ENCODE results near the gene ASTL.

ASTL gene

DNA sequence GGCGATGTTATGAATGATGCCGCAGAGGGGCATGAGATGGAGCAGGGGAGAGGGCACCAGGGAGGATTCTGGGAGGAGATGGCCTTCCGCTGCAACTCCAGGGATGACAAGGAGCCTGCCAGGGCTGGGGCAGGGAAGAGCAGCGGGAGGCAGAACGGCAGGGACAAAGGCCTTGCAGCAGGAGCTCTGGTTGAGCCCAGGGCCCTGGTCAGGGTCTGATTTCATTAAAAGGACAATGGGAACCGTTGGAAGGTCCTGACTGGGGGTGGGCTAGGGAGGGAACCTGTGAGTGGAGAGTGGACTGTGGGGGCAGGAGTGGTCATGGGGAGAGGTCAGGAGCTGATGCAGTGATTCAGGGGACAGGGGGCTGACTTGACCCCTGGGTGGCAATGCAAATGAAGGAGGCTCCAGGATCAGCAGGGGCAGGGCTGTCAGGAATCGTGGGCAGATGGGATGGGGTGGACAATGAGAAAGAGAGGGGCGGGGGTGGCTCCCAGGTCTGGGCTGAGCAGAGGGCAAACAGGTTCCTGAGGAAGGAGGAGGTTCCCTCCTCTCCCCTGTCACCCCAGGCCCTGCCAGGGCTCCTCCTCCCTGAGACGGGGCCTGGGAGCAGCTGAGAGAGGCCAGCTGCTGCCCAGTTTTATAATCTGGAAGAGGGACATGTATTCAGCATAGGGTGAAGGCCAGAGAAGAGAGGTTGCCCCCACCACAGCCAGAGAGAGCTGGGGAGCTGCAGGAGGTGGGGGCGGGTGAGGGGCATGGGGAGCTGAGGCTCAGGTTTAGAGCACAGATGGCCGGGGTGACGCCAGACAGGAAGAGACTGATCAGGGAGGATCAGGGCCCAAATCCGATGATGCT is 14.2 kb upstream of the ASTL start:
- no CpG with 5 or more reads among the region's 13 CpGs for WGBS (ENCODE audit: insufficient coverage, insufficient read length)
- Histone ChIP-seq H3K4me1 (ENCODE audit: control insufficient read depth, insufficient read depth, low read length) (peaks cover 9% of the 10 kb centered on the region), H3K36me3 (ENCODE audit: control insufficient read depth, insufficient read depth, low read length) (no peaks in the 10 kb centered on the region; the same call in 1 of the 2 replicates), H3K27me3 (ENCODE audit: control insufficient read depth, insufficient read depth, low read length) (no peaks in the 10 kb centered on the region), H3K9me3 (ENCODE audit: control insufficient read depth, insufficient read depth, low read length) (no peaks in the 10 kb centered on the region), H3K27ac (ENCODE audit: low read length) (no peak overlapping the region), H3K4me3 (ENCODE audit: low read length) (no peak overlapping the region)
- no peak for DNase-seq (ENCODE audit: low read depth, low spot score)

DNA sequence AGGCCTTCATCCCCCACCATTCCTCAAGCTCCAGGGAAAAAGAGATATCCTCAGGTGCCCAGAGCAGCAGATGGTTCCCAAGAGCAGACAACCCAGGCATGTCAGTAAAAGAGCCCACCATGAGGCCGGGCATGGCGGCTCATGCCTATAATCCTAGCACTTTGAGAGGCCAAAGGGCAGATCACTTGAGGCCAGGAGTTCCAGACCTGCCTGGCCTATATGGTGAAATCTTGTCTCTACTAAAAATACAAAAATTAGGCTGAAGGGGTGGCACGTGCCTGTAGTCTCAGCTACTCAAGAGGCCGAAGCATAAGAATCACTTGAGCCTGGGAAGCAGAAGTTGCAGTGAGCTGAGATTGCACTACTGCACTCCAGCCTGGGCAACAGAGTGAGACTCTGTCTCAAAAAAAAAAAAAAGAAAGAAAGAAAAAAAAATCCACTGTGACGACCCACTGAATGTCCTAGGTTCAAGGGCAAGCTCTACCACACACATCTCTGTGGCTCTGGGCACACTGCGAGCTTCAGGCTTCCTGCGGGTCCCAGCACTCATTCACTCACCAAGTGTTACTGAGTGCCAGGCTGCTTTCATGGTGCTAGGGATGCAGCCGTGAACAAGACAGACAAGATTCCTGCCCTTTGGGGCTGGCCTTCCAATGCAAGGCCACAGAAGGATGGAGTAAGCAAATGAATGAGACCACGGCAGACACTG is 13.4 kb upstream of the ASTL start:
- H3K36me3 ChIP-seq (ENCODE audit: control insufficient read depth, insufficient read depth, low read length): no peaks in the 10 kb centered on the region; the same call in 1 of the 2 replicates
- H3K27me3 ChIP-seq (ENCODE audit: control insufficient read depth, insufficient read depth, low read length): no peaks in the 10 kb centered on the region
- no peaks in the 10 kb centered on the region for H3K9me3 ChIP-seq (ENCODE audit: control insufficient read depth, insufficient read depth, low read length)
- no peak overlapping the region for H3K27ac ChIP-seq (ENCODE audit: low read length)
- DNase-seq (ENCODE audit: low read depth, low spot score): no peak
- no CpG with 5 or more reads among the region's 9 CpGs for WGBS (ENCODE audit: insufficient coverage, insufficient read length)
- peaks cover 9% of the 10 kb centered on the region for H3K4me1 ChIP-seq (ENCODE audit: control insufficient read depth, insufficient read depth, low read length)
- H3K4me3 ChIP-seq (ENCODE audit: low read length): no peak overlapping the region

DNA sequence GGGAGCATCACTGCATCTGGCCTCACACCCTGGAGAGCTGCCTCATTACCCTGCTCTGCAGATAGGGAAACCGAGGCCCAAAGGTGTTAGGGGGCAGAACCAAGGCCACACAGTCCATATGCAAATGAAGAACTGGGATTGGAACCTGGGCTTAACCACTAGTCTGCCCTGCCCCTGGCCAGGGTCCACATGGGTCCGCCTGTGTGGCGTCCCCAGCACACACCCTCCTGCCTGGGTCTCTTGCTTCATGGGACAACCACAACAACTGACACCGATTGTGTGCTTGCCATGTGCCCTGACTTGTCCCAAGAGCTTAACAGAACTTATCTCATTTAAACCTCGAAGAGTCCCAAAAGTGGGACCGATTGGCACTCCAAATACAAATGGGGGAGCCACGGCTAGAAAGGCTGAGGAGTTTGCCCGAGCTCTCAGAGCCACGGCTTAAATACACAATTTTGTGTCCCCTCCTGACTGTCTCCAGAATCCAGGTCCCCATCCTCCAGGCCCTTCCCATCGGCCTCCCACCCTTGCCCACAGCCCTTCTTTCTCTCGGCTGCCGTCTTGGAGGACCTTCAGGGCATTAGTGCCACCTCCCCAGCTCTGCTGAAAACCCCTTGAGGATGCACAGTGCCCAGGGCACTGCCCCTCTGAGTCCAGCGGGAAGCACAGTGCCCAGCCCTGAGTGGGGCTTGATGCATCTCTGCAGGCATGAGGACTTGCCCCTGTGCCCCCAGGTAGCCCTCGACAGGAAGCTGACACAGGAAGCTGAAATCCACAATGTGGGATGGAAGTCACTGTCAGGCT is 12.7 kb upstream of the ASTL start:
- Histone ChIP-seq H3K9me3 (ENCODE audit: control insufficient read depth, insufficient read depth, low read length) (no peaks in the 10 kb centered on the region), H3K27ac (ENCODE audit: low read length) (no peak overlapping the region), H3K27me3 (ENCODE audit: control insufficient read depth, insufficient read depth, low read length) (no peaks in the 10 kb centered on the region), H3K4me3 (ENCODE audit: low read length) (no peak overlapping the region), H3K4me1 (ENCODE audit: control insufficient read depth, insufficient read depth, low read length) (peaks cover 9% of the 10 kb centered on the region), H3K36me3 (ENCODE audit: control insufficient read depth, insufficient read depth, low read length) (no peaks in the 10 kb centered on the region; the same call in 1 of the 2 replicates)
- no CpG with 5 or more reads among the region's 14 CpGs for WGBS (ENCODE audit: insufficient coverage, insufficient read length)
- DNase-seq (ENCODE audit: low read depth, low spot score): no peak

DNA sequence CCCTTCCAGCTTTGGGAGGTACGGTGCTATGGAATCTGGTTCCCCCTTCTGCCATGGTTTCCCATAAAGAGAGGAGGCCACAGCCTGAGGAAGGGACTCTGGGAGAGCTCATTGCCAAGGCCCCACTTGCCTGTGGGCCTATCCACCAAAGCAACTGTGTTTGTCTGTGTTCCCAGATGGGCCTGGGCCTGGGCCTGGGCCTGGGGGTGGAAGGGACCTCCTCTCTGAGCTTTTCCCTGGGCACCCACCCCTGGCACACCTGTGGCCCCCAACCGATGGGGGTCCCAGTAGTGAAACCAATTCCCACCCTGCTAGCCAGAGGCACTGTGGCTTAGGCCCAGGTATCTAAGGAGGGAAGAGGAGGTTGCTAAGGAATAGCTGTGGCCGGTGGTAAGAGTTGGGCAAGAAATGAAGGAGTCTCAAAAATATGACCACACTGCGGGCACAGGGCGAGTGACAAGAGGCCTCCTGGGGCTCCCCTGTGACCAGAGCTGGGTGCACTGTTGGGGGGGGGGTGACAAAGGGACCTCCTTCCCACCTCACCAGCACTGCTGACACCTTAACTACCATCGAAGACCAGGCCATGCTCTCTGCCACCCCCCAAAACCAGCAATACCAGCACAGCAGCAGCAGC is 11.8 kb upstream of the ASTL start:
- H3K36me3 ChIP-seq (ENCODE audit: control insufficient read depth, insufficient read depth, low read length): no peaks in the 10 kb centered on the region; the same call in 1 of the 2 replicates
- no peak overlapping the region for H3K4me3 ChIP-seq (ENCODE audit: low read length)
- DNase-seq (ENCODE audit: low read depth, low spot score): no peak
- H3K9me3 ChIP-seq (ENCODE audit: control insufficient read depth, insufficient read depth, low read length): no peaks in the 10 kb centered on the region
- H3K27ac ChIP-seq (ENCODE audit: low read length): no peak overlapping the region
- peaks cover 9% of the 10 kb centered on the region for H3K4me1 ChIP-seq (ENCODE audit: control insufficient read depth, insufficient read depth, low read length)
- no peaks in the 10 kb centered on the region; the same call in 1 of the 2 replicates for H3K27me3 ChIP-seq (ENCODE audit: control insufficient read depth, insufficient read depth, low read length)
- no CpG with 5 or more reads among the region's 6 CpGs for WGBS (ENCODE audit: insufficient coverage, insufficient read length)

DNA sequence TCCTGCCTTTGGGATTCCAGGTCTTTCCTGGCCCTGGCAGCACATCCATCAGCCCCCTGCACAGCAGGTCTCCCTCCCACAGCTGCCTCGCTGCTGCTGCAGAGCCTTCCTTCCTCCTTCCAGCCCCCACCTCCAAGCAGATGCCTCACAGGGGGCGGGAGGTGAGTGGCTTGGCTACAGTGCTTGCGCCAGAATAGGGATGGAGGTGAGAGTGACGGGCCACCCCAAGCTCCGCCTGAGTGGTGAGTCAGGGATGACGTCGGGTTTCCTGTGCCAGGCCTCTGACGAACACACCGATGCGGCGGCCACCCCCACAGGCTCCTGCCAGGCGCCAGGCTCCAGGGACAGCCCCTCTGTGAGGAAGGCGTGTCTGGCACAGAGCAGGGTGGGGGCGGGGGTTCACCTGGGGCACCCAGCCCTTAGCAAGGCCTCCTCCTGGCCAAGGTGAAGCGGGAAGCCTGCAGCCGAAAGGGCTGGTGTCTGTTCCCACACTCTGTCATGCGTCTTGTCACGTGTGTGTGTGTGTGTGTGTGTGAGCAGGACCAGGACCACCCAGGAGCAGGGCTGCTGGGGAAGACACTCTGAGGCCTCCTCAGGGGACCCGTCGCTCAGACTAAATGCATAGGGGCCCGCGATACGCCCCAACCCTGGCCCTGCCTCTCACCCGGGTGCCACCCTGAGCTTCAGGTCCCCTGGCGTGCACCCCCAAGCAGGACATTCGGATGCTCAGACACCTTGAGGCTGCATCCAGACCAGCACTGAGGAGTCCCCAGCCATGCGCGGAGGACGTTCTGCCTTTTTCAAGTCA is 10.3 kb upstream of the ASTL start:
- WGBS (ENCODE audit: insufficient coverage, insufficient read length): no CpG with 5 or more reads among the region's 29 CpGs
- Histone ChIP-seq H3K9me3 (ENCODE audit: control insufficient read depth, insufficient read depth, low read length) (no peaks in the 10 kb centered on the region), H3K27ac (ENCODE audit: low read length) (no peak overlapping the region), H3K4me1 (ENCODE audit: control insufficient read depth, insufficient read depth, low read length) (peaks cover 13% of the 10 kb centered on the region), H3K27me3 (ENCODE audit: control insufficient read depth, insufficient read depth, low read length) (no peaks in the 10 kb centered on the region; the same call in 1 of the 2 replicates), H3K36me3 (ENCODE audit: control insufficient read depth, insufficient read depth, low read length) (no peaks in the 10 kb centered on the region; the same call in 1 of the 2 replicates), H3K4me3 (ENCODE audit: low read length) (no peak overlapping the region)
- DNase-seq (ENCODE audit: low read depth, low spot score): no peak

DNA sequence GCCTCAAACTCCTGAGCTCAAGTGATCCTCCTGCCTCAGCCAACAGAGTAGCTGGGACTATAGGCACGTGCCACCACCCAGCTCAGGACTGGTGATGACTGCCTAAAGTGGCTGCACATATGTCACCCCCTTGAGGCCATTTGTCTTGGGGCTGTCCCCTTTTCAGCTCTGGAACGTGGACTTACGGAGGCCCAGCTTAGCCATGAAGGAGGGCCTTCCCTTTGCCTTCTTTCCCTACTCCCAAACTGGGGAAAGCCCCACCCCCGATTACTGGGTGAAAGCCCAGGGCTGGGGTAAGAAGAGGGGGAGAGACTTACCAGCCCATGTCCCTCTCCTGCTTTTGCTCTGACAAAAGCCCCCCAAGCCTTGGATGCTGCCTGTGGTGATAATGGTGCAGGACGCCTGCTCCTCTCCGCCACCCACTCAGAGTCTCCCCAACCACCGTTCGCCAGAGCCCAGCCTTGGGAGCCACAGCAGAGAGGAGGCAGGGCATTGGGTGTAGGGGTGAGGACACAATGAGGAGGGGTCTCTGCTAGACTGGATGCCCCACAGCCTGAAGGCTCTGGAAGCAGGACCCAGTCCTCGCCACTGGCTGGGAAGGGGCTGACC is 9.4 kb upstream of the ASTL start:
- H3K9me3 ChIP-seq (ENCODE audit: control insufficient read depth, insufficient read depth, low read length): no peaks in the 10 kb centered on the region
- peaks cover 3% of the 10 kb centered on the region; the same call in 1 of the 2 replicates for H3K36me3 ChIP-seq (ENCODE audit: control insufficient read depth, insufficient read depth, low read length)
- no CpG with 5 or more reads among the region's 9 CpGs for WGBS (ENCODE audit: insufficient coverage, insufficient read length)
- no peak overlapping the region for H3K27ac ChIP-seq (ENCODE audit: low read length)
- H3K4me1 ChIP-seq (ENCODE audit: control insufficient read depth, insufficient read depth, low read length): peaks cover 11% of the 10 kb centered on the region
- no peak overlapping the region for H3K4me3 ChIP-seq (ENCODE audit: low read length)
- H3K27me3 ChIP-seq (ENCODE audit: control insufficient read depth, insufficient read depth, low read length): no peaks in the 10 kb centered on the region; the same call in 1 of the 2 replicates
- DNase-seq (ENCODE audit: low read depth, low spot score): no peak

DNA sequence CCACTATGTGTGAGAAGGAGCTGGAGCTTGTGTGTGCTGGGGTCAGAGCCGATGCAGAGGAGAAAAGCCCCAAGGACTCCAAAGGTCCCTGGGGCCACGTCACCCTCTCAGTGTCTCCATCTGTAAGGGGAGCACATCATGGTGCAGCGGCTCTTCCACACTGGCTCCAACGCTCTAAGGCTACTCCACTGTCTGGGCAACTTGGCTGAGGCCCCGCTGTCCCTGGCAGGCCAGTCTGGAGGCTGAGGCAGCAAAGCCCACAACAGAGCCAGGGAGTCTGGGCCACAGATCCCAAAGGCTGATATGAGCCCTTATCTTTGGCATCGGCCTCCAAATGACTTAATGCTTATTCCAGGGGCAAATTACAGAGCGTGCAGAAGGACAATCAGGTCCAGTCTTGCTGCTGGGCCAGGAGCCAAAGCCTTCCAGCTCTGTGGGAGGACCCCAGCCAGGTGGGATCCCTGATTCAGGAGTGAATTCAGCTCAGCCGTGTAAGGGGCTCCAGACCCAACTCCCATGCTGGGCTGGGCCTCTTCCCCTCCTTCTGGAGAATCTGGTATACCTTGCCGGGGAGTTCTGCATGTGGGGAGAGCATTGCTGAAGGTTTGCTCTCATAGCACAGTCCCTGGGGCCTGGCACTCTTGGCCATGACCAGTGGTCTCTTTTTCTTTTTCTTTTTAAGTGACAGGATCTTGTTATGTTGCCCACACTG is 8.7 kb upstream of the ASTL start:
- H3K36me3 ChIP-seq (ENCODE audit: control insufficient read depth, insufficient read depth, low read length): peaks cover 3% of the 10 kb centered on the region; the same call in 1 of the 2 replicates
- no CpG with 5 or more reads among the region's 9 CpGs for WGBS (ENCODE audit: insufficient coverage, insufficient read length)

DNA sequence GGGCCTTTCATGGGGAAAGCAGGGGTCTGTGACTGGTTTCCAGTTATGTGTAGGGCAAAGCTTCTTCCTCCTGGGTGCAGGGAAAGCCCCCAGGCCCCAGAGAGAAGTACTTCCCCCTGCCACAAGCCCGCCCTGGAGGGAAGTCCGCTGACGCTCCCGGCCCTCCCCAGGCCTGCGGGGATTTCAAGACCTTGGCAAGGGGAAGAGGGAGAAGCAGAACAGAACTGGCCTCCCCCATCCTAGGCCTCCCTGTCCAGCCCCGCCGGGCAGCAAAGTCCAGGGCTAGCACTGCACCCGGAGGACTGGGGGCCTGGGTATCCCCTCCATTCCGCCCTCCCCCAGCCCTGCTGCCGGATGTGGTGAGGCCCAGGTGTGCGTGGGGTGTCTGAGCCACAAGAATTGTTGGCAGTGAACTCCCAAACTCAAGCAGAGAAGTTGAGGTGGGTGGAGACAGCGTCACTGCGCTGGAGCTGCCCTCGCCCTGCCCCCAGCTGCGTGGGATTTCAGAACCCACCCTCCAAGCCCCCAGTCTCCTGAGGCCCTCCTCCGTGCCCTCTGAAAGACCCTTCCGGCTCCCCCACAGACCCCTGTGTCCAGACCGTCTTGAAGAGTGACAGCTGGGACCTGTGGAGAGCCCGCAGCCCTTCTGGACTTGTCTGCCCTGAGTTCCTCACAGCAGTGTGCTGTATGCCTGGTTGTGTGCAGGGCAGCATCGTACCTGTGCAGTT is 8.0 kb upstream of the ASTL start:
- no CpG with 5 or more reads among the region's 20 CpGs for WGBS (ENCODE audit: insufficient coverage, insufficient read length)
- no peaks in the 10 kb centered on the region; the same call in 1 of the 2 replicates for H3K27me3 ChIP-seq (ENCODE audit: control insufficient read depth, insufficient read depth, low read length)
- H3K36me3 ChIP-seq (ENCODE audit: control insufficient read depth, insufficient read depth, low read length): peaks cover 3% of the 10 kb centered on the region; the same call in 1 of the 2 replicates
- no peak overlapping the region for H3K4me3 ChIP-seq (ENCODE audit: low read length)
- no peak overlapping the region for H3K27ac ChIP-seq (ENCODE audit: low read length)
- DNase-seq (ENCODE audit: low read depth, low spot score): no peak
- H3K9me3 ChIP-seq (ENCODE audit: control insufficient read depth, insufficient read depth, low read length): no peaks in the 10 kb centered on the region
- H3K4me1 ChIP-seq (ENCODE audit: control insufficient read depth, insufficient read depth, low read length): peaks cover 11% of the 10 kb centered on the region

More for the DNA sequence above, 8.7 kb upstream of the ASTL start:
- Histone ChIP-seq H3K9me3 (ENCODE audit: control insufficient read depth, insufficient read depth, low read length) (no peaks in the 10 kb centered on the region), H3K4me1 (ENCODE audit: control insufficient read depth, insufficient read depth, low read length) (peaks cover 11% of the 10 kb centered on the region), H3K27ac (ENCODE audit: low read length) (no peak overlapping the region), H3K27me3 (ENCODE audit: control insufficient read depth, insufficient read depth, low read length) (no peaks in the 10 kb centered on the region; the same call in 1 of the 2 replicates), H3K4me3 (ENCODE audit: low read length) (no peak overlapping the region)
- DNase-seq (ENCODE audit: low read depth, low spot score): no peak
